DMS 273 treated with DMSO at 0.1 percent for 48 hours (cell line): ENCODE results near the gene SMG7.

ENCODE experiments used
- DNase-seq: peaks from one replicate; lab custom pipeline; 2025; lab: John Stamatoyannopoulos, UW

The SMG7 gene

GRCh38 chr1:183565261-183565660, 93.0 kb downstream of the SMG7 start:
- no peak for DNase-seq

GRCh38 chr1:183566026-183566425, 93.7 kb downstream of the SMG7 start:
- DNase-seq, result no peak

DNA sequence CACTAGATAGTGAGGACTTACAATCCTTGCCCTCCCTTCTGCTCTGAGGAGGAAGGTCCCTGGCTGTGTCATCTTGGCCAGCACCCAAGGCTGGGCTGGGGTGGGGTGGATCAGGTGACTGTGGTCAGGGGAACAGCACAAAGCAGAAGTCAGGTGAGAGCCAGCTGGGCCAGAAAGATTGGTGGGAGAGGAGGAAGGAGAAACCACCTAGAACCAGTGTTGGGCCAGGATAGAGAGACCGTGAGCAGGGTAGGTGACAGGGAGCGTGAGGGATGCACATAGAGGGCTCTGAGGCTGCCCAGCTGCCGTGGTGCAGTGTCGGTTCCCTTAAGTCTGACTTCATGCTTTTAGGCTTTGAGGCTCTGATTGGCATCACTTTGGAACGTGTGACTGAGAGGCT, 95.3 kb downstream of the SMG7 start:
- DNase-seq, result no peak

- DNase-seq, result no peak
Measured at GRCh38 chr1:183568176-183569021, 96.1 kb downstream of the SMG7 start.

- DNase-seq, result no peak
Measured at GRCh38 chr1:183569141-183569540, 96.8 kb downstream of the SMG7 start.

GRCh38 chr1:183569801-183570200, 97.5 kb downstream of the SMG7 start:
- no peak for DNase-seq

DNA sequence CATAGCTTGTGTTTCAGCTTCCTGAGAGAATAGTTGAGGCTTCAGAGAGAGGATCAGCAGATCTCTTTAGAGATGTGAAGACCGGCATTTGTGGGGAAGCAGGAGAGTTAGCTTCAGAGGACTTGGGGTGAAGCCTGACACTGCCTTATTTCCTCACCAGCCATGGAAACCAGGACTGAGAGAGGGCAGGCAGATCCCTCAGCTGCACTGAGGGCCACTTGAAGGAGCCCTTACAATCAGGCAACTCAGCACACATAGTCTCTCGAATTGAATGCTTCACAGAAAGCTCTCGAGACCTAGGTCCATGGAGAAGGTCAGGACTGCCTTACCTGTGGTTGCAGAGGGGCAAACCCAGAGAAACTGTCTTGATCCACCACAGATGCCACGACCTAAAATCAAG, 98.2 kb downstream of the SMG7 start:
- no peak for DNase-seq

DNA sequence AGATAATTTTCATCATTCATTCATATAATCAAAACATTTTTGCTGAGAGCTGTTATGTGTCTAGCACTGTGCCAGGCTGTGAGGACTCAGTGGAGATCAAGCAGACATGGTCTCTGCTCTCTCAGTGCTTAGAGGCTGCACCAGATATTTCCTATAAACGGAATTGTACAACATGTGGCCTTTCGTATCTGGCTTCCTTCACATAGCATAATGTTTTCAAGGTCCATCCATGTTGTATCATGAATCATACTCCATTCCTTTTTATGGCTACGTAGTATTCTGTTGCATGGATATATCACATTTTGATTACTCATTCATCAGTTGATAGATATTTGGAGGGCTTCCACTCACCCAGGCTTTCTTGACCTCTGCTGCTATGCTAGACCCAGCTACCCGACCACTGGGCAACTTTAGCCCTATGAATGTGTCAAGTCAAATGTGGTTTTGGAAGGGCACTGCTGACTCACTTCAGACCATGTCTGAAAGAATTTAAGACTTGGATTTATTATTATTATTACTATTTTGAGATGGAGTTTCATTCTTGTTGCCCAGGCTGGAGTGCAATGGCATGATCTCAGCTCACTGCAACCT, 99.5 kb downstream of the SMG7 start:
- DNase-seq, result no peak

DNA sequence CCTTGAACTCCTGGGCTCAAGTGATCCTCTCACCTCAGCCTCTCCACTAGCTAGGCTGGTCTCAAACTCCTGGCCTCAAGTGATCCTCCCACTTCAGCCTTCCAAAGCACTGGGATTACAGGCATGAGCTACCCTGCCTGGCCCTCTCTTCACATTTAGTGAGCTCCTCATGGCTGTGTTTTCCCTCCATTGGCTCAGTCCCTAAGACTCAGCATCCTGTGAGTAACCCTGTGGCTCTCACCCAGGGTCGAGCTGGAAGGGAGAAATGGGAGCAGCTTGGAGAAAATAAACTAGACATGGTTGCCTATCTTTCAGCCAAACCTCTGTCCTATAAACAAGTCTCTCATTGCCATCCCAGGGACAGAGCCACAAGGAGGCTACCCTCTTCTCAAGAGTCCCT, 100.4 kb downstream of the SMG7 start:
- no peak for DNase-seq

DNA sequence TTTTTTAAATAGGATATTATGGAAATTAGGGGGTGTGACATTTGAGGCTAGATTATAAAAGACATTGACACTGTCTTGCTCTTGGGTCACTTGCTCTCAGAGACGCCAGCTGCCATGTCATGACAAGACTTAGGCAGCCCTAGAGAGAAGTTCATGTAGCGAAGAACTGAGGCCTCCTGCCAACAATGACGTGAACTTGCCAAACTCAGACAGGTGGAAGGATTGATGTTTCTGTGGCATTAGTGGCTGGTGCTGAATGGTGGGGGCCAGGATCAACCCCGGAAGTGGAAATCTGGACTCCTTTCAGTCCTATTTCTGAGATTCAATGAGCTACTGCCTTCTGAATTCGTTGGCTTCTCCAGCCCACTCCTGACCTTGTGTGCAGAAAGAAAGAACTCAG, 103.3 kb downstream of the SMG7 start:
- no peak for DNase-seq

GRCh38 chr1:183576537-183576936, 104.2 kb downstream of the SMG7 start:
- no peak for DNase-seq

- DNase-seq, result no peak
Measured at GRCh38 chr1:183577897-183578465, 105.7 kb downstream of the SMG7 start.

DNA sequence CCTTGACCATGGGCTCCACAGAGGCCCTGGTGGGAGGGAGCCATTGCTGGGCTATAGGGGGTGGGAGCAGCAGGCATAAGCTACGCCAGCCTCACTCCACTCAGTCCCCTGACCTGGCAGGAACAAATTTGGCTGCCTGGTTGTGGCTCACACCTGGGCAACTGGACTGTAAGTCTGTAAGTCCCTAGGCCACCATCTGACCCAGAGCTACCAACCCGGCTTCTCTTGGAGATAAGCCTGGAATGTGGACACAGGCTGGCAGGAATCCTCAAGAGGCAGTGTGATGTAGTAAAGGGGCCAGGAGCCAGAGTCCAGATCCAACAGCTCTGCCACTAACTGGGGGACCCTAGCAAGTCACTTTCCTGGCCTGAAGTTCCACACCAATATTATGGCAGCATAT, 106.6 kb downstream of the SMG7 start:
- no peak for DNase-seq

GRCh38 chr1:183580281-183580682, 108.0 kb downstream of the SMG7 start:
- DNase-seq, result peak; percentile 38

- no peak for DNase-seq
Measured at GRCh38 chr1:183582021-183582713, 109.9 kb downstream of the SMG7 start.

- DNase-seq, result no peak
Measured at GRCh38 chr1:183583466-183583865, 111.2 kb downstream of the SMG7 start.

GRCh38 chr1:183584147-183584546, 111.8 kb downstream of the SMG7 start:
- DNase-seq, result no peak

DNA sequence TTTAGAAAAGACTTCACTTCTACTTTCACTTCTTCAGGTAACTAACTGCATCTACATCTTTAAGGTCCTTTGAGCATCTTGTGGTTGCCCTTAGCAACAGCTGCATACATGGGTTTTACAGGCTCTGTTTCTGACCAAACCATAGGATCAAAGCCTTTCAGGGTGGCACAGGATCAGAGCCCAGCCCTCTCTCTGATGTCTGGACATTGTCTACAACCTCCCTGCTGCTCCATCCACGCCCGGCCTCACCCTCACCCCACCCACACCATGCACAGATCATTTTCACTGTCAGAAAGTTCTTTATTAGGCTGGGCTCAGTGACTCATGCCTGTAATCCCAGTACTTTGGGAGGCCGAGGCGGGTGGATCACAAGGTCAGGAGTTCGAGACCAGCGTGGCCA, 112.7 kb downstream of the SMG7 start:
- DNase-seq, result no peak

- no peak for DNase-seq
Measured at GRCh38 chr1:183586455-183586854, 114.2 kb downstream of the SMG7 start.

DNA sequence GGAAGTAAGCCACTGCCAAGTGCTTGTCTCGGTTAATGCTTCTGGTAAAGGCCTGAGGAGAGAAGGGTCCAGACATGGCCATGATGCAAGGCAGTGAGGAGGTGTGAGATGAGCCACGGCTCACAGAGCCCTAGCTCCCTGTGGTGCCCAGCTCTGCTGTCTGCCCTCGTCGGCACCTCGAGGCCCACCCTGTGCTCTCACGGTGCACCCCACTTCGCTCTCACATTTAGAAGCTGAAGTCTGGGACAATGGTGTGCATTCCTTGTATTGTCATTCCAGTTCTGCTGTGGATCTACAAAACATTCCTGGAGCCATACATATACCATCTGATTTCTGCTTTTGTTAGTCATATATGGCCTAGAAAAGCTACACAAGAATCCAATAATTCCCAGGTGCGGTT, 114.6 kb downstream of the SMG7 start:
- no peak for DNase-seq

DNA sequence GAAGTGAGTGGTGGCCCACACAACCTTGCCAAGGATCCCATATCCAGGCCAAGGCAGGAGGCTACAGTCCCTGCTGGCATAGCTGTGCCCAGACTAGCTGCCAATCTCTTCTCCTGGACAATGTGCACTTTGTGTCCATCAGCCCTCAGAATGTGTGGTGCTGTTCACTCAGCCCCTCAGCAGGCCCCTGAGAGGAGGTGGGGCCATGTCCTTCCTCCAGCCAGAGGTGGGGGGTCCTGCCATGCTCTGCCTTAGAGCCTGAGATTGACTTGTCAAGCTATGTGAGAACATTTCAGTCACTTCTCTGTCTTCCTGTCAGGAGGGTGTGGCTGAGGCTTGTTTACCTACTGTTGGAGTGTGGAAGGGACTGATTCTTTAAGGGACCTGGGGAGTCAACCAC, 116.5 kb downstream of the SMG7 start:
- no peak for DNase-seq

DNA sequence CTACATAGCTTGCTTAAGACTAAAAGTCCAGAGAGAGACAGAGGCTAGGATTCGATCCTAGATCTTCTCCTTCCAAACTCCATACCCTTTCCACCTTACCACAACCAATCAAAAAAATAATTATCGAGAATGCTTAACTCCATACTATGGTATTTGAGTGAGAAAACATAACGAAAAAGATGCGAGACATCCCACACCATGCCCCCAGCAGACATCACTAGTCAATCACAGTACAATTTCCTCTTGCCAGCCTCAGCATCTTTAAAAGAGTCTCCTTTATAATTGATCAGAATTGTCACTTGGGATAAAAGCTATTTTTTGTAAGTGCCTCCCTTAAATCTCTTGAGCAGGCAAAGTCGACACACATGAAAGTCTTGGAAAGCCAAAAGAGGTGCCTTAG, 117.1 kb downstream of the SMG7 start:
- no peak for DNase-seq

GRCh38 chr1:183589874-183590243, 117.6 kb downstream of the SMG7 start:
- no peak for DNase-seq
